Endothelial cell of umbilical vein (primary cell): ENCODE measurements around the gene C9orf57. TPM values are rescaled to one million over a fixed set of nuclear protein-coding genes. Genes with fewer than 3 reads are reported as not detected.

ENCODE experiments used
- BruUV-seq: library from RNA; stranded (reverse); fragments of 400-500 nt; replicated peaks from 2 replicates; lab custom pipeline; 2021; lab: Mats Ljungman, UMichigan
- CTCF ChIA-PET: fragments of 300-600, 350-600 bp; sonication (Branson Sonifier 250); formaldehyde crosslinking; loops from one replicate; lab custom pipeline; 2021; ENCODE audit warnings: antibody characterized with exemption, inconsistent platforms; lab: Charles Lee
- POLR2A ChIA-PET: fragments of 300-600, 350-600 bp; sonication (Branson Sonifier 250); formaldehyde crosslinking; loops from one replicate; lab custom pipeline; 2021; ENCODE audit warnings: antibody characterized with exemption, inconsistent platforms; lab: Charles Lee
- DNase-seq: peaks from one replicate; pipeline ENCODE4 v3.0.0-alpha.2; 2011; ENCODE audit warnings: low read depth, low spot score
- FAIRE-seq: peaks from 2 replicates; lab custom pipeline; 2011; peaks lifted over from hg19 to GRCh38; lab: Jason Lieb, UNC
- H2AFZ ChIP-seq: 2 replicates; pipeline ENCODE4 v1.6.0; 2012; ENCODE audit warnings: low read depth, low read length, control low read depth, inconsistent platforms
- H3K27ac ChIP-seq: 2 replicates; pipeline ENCODE4 v1.5.1; 2011; ENCODE audit warnings: low read depth, mild to moderate bottlenecking, control low read depth, low read length, moderate library complexity; ENCODE audit not compliant: insufficient read depth
- H3K27me3 ChIP-seq, 2 experiments: 2 replicates each; pipeline versions ENCODE4 v1.6.0 to v1.6.1; 2011; ENCODE audit warnings: low read length in 2 of 2, mixed read lengths in 1 of 2; ENCODE audit not compliant: control insufficient read depth in 2 of 2, insufficient read depth in 2 of 2
- H3K36me3 ChIP-seq, 2 experiments: 2 replicates in 1 of 2; 3 replicates in 1 of 2; pipeline ENCODE4 v1.5.1; 2011; ENCODE audit warnings: low read length in 2 of 2, mild to moderate bottlenecking in 1 of 2, moderate library complexity in 1 of 2; ENCODE audit not compliant: control insufficient read depth in 2 of 2, insufficient read depth in 2 of 2; ENCODE audit errors: extremely low read depth in 1 of 2
- H3K4me1 ChIP-seq: 3 replicates; pipeline ENCODE4 v1.5.1; 2011; ENCODE audit warnings: mild to moderate bottlenecking, low read length; ENCODE audit not compliant: control insufficient read depth, insufficient read depth; ENCODE audit errors: extremely low read depth
- H3K4me2 ChIP-seq: 2 replicates; pipeline ENCODE4 v1.6.1; 2011; ENCODE audit warnings: low read length, control low read depth, mixed read lengths; ENCODE audit not compliant: insufficient read depth
- H3K4me3 ChIP-seq, 3 experiments: fragments of 200-600 bp in 1 of 3; sonication (generic), shearing (Covaris generic) in 1 of 3; replicated peaks in 1 of 3; 2 replicates each; pipeline ENCODE4 v1.5.1; 2011 to 2016; ENCODE audit warnings: control low read depth in 3 of 3, low read length in 3 of 3, mild to moderate bottlenecking in 2 of 3, inconsistent platforms in 1 of 3, low read depth in 1 of 3, moderate library complexity in 1 of 3; ENCODE audit not compliant: insufficient read depth in 1 of 3
- H3K79me2 ChIP-seq: 2 replicates; pipeline ENCODE4 v1.6.0; 2012; ENCODE audit warnings: low read length, inconsistent platforms; ENCODE audit not compliant: control insufficient read depth, insufficient read depth
- H3K9ac ChIP-seq: replicated peaks from 2 replicates; pipeline ENCODE3; 2011; ENCODE audit warnings: low read length, control low read depth; ENCODE audit not compliant: insufficient read depth; ENCODE audit errors: extremely low read depth
- H3K9me1 ChIP-seq: replicated peaks from 3 replicates; pipeline ENCODE4 v1.6.0; 2011; ENCODE audit warnings: mild to moderate bottlenecking, low read length; ENCODE audit not compliant: control insufficient read depth, insufficient read depth; ENCODE audit errors: extremely low read depth
- H3K9me3 ChIP-seq: replicated peaks from 2 replicates; pipeline ENCODE4 v1.5.1; 2012; ENCODE audit warnings: low read length, inconsistent platforms; ENCODE audit not compliant: control insufficient read depth, insufficient read depth
- H4K20me1 ChIP-seq: replicated peaks from 2 replicates; pipeline ENCODE3; 2011; ENCODE audit warnings: mild to moderate bottlenecking, low read length; ENCODE audit not compliant: control insufficient read depth, insufficient read depth; ENCODE audit errors: extremely low read depth
- EZH2 ChIP-seq: IDR thresholded peaks from 2 replicates; pipeline ENCODE4 v1.6.1; 2012; ENCODE audit warnings: borderline replicate concordance, low read depth, mild to moderate bottlenecking, moderate library complexity, low read length, inconsistent platforms; ENCODE audit not compliant: severe bottlenecking
- FOS ChIP-seq: IDR thresholded peaks from 2 replicates; pipeline ENCODE4 v1.6.1; 2011; ENCODE audit warnings: mild to moderate bottlenecking, low read length, moderate library complexity, borderline replicate concordance; ENCODE audit not compliant: insufficient read depth
- GATA2 ChIP-seq: IDR thresholded peaks from 2 replicates; pipeline ENCODE4 v1.7.0; 2011; ENCODE audit warnings: low read depth, mild to moderate bottlenecking, moderate library complexity, mixed read lengths, low read length; ENCODE audit not compliant: insufficient read length, insufficient read depth
- JUN ChIP-seq: IDR thresholded peaks from 2 replicates; pipeline ENCODE4 v1.6.1; 2011; ENCODE audit warnings: borderline replicate concordance, low read depth; ENCODE audit not compliant: insufficient read length, insufficient read depth
- MAX ChIP-seq: IDR thresholded peaks from 2 replicates; pipeline ENCODE4 v1.6.1; 2011; ENCODE audit not compliant: insufficient read depth, insufficient read length
- MYC ChIP-seq: IDR thresholded peaks from one replicate; pipeline ENCODE4 v1.6.1; 2011; ENCODE audit warnings: mild to moderate bottlenecking, low read depth, low read length
- POLR2A ChIP-seq: IDR thresholded peaks from 2 replicates; pipeline ENCODE4 v1.6.1; 2012; ENCODE audit warnings: low read depth, mild to moderate bottlenecking, control low read depth, low read length
- POLR2AphosphoS5 ChIP-seq: IDR thresholded peaks from 2 replicates; pipeline ENCODE4 v1.6.1; 2012; ENCODE audit warnings: low read depth, mild to moderate bottlenecking, control low read depth, low read length, moderate library complexity; ENCODE audit not compliant: insufficient read depth
- dilution Hi-C: fragments of 300-500 bp; cut with MboI; formaldehyde crosslinking; loops from one replicate; pipeline ENCODE4 v1.15.0; 2019; ENCODE audit warnings: low sequenced_read_pairs; ENCODE audit not compliant: extremely low pct_ligation_motif_present
- intact Hi-C: fragments of 100-400 bp; cut with micrococcal nuclease; formaldehyde crosslinking; loops from one replicate; pipeline ENCODE4 v1.10.0; 2022
- polyA plus RNA-seq, 4 experiments: library from polyadenylated mRNA; depleted of rRNA in 3 of 4; stranded (reverse) in 3 of 4; unstranded in 1 of 4; fragments of >200 nt; gene quantifications; 2 replicates each; pipeline versions ENCODE4 v1.2.1 to v1.2.3, GENCODE V29; 2011 to 2012; ENCODE audit warnings: missing spikeins in 1 of 4
- total RNA-seq: library from RNA; stranded (reverse); gene quantifications from 2 replicates; pipeline ENCODE4 v1.2.3, GENCODE V29; 2021
- TF ChIP-seq, protein P1 (sequence below), 2 donors: IDR thresholded peaks; 1 replicate in 1 of 2; 2 replicates in 1 of 2; pipeline ENCODE4 v1.5.1; 2011; ENCODE audit warnings: low read length in 2 of 2, mild to moderate bottlenecking in 2 of 2, moderate library complexity in 2 of 2, control low read depth in 1 of 2, inconsistent platforms in 1 of 2, low read depth in 1 of 2; ENCODE audit not compliant: insufficient read depth in 1 of 2; ENCODE audit errors: extremely low read depth in 1 of 2

Gene C9orf57
- total and polyA plus RNA-seq, 2 donors (not counting 3 experiments of a cell fraction or from before 2014, with no cell fraction given): not detected

DNA sequence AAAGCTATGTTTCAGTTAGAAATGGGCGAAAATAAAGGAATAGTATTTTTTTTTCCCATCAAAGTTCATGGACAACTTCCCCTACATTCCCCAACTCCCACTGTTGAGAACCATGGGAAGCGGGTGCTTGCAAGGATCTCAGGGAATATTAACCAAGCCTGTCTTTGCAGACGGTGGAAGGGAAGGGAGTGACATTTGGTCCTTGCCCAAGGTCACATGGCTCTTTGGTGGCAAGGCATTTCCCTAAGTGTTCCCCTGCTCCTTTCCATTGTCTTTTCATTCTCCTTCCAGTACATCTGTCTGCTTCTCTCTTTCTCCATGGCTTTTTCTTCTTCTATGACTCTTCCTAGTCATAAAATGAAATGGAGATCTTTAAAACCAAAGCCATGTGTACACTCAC is 19.0 kb downstream of the C9orf57 start:
- intact Hi-C loops: no loop called here
- no peak overlapping the region for H3K9ac ChIP-seq
- FAIRE-seq (no peak), DNase-seq (no peak)
- ChIA-PET CTCF (interaction anchor here (0.9 kb wide), 1 partner anchor 231 kb away, joined by 4 read pairs; no protein-coding TSS in a partner anchor), POLR2A (no interaction called here)
- H3K9me3 ChIP-seq: no peaks in the 10 kb centered on the region
- BruUV-seq: no TSS peak
- H3K9me1 ChIP-seq: no peaks in the 10 kb centered on the region
- H3K27ac ChIP-seq: no peak overlapping the region
- dilution Hi-C loops: no loop called here
- no peak overlapping the region for H3K4me3 ChIP-seq
- no peaks in the 10 kb centered on the region for H3K79me2 ChIP-seq
- no peaks in the 10 kb centered on the region for H3K4me1 ChIP-seq
- H4K20me1 ChIP-seq: no peaks in the 10 kb centered on the region
- H2AFZ ChIP-seq: no peak overlapping the region
- no peaks in the 10 kb centered on the region for H3K36me3 ChIP-seq
- H3K4me2 ChIP-seq: no peak overlapping the region
- TF ChIP-seq MYC: no peak
- no peak for TF ChIP-seq POLR2AphosphoS5
- TF ChIP-seq EZH2: no peak
- no peak for TF ChIP-seq GATA2
- no peak for TF ChIP-seq MAX
- no peak for TF ChIP-seq FOS
- no peak for TF ChIP-seq JUN
- TF ChIP-seq POLR2A: no peak
- TF ChIP-seq, protein P1, sequence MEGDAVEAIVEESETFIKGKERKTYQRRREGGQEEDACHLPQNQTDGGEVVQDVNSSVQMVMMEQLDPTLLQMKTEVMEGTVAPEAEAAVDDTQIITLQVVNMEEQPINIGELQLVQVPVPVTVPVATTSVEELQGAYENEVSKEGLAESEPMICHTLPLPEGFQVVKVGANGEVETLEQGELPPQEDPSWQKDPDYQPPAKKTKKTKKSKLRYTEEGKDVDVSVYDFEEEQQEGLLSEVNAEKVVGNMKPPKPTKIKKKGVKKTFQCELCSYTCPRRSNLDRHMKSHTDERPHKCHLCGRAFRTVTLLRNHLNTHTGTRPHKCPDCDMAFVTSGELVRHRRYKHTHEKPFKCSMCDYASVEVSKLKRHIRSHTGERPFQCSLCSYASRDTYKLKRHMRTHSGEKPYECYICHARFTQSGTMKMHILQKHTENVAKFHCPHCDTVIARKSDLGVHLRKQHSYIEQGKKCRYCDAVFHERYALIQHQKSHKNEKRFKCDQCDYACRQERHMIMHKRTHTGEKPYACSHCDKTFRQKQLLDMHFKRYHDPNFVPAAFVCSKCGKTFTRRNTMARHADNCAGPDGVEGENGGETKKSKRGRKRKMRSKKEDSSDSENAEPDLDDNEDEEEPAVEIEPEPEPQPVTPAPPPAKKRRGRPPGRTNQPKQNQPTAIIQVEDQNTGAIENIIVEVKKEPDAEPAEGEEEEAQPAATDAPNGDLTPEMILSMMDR (IDR thresholded peaks at IDR 0.05; ENCODE audit: extremely low read depth in 1 of 2, insufficient read depth in 1 of 2, low read depth in 1 of 2, low read length in 2 of 2): no peak
- H3K27me3 ChIP-seq: no peaks in the 10 kb centered on the region
